GF-D8 (cell line): Measurements from ENCODE around the gene MT1X.
"Not testable (repeated sequence)": the region's sequence is repeated elsewhere in the genome, so short reads cannot be mapped to it uniquely, and the experiment has no call there.

Experiments used
- DNase-seq: peaks from one replicate; lab custom pipeline; 2025; lab: John Stamatoyannopoulos, UW

MT1X gene

GRCh38 chr16:56657555-56658326 lies 24.5 kb upstream of the MT1X start, which contains the start of gene MT1F:
MT1F (plus strand) TSS chr16:56657959; CDS start chr16:56658059, 100 bp downstream.
- no peak for DNase-seq

GRCh38 chr16:56658327-56658875 lies 23.9 kb upstream of the MT1X start:
- no peak for DNase-seq

GRCh38 chr16:56662357-56663354 lies 19.6 kb upstream of the MT1X start:
- DNase-seq: no peak

- DNase-seq: no peak
Observed at GRCh38 chr16:56664506-56664905, 17.8 kb upstream of the MT1X start.

GRCh38 chr16:56665286-56666261 lies 16.7 kb upstream of the MT1X start:
- DNase-seq: not testable (repeated sequence)

GRCh38 chr16:56667581-56668571 lies 14.4 kb upstream of the MT1X start, which contains the start of gene MT1G:
MT1G (minus strand) TSS chr16:56668065; CDS start chr16:56667993, 72 bp downstream.
- peak; percentile 13 for DNase-seq

- DNase-seq: no peak
Observed at GRCh38 chr16:56669005-56669839, 13.0 kb upstream of the MT1X start, which contains the start of gene MT1H. MT1H (plus strand) TSS chr16:56669814; CDS start chr16:56669885, 71 bp downstream.

- no peak for DNase-seq
Observed at GRCh38 chr16:56669840-56670619, 12.2 kb upstream of the MT1X start.

GRCh38 chr16:56670620-56670934 lies 11.7 kb upstream of the MT1X start:
- no peak for DNase-seq

- not testable (repeated sequence) for DNase-seq
Observed at GRCh38 chr16:56671691-56672090, 10.6 kb upstream of the MT1X start.

- DNase-seq: not testable (repeated sequence)
Observed at GRCh38 chr16:56672171-56672570, 10.1 kb upstream of the MT1X start.

- no peak for DNase-seq
Observed at GRCh38 chr16:56672761-56673536, 9.3 kb upstream of the MT1X start.

GRCh38 chr16:56673921-56674320 lies 8.3 kb upstream of the MT1X start:
- DNase-seq: peak; percentile 3

GRCh38 chr16:56674570-56674969 lies 7.7 kb upstream of the MT1X start:
- DNase-seq: not testable (repeated sequence)

GRCh38 chr16:56675685-56676210 lies 6.5 kb upstream of the MT1X start:
- no peak for DNase-seq

GRCh38 chr16:56677474-56677873 lies 4.8 kb upstream of the MT1X start:
- no peak for DNase-seq
